Measurements from ENCODE around the gene NCF2.

Gene NCF2

DNA sequence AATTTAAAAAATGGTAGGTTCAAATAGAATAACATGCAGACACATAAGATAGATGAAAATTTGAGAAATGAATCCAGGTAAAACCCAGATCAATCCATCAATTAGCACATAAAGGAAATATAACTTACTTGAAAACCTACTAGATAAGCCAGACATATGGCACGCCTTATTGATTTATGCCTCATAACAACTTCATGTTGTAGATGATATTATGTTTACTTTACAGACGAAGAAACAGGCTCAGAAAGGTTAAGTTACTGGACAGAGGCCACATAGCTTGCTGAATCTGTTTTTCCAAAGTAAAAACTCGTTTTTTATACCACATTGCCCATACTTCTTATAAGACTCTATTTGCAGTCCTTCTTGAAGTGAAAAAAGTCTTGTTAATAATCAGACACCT, 22.1 kb upstream of the NCF2 start:
- no peak for DNase-seq (ENCODE audit: low read depth in 2 of 2)

DNA sequence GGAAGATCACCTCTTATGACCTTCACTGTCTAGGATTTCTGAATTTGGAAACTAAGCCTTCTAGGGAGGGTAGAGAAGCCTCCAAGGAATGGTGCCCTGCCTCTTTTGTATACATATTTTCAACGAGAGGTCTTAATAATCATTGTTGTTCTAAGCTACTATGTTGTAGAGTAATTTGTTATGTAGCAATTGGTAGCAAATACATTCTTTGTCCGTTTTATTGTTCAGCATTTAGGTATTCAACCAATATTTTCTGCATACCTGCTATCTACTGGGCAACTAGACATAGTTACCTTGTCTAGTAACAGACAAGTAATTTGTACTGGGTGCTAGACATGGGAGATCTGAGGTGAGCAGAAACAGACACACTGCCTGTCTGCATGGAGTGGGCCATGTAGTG, 20.8 kb upstream of the NCF2 start:
- no peak for DNase-seq (ENCODE audit: low read depth in 2 of 2)

DNA sequence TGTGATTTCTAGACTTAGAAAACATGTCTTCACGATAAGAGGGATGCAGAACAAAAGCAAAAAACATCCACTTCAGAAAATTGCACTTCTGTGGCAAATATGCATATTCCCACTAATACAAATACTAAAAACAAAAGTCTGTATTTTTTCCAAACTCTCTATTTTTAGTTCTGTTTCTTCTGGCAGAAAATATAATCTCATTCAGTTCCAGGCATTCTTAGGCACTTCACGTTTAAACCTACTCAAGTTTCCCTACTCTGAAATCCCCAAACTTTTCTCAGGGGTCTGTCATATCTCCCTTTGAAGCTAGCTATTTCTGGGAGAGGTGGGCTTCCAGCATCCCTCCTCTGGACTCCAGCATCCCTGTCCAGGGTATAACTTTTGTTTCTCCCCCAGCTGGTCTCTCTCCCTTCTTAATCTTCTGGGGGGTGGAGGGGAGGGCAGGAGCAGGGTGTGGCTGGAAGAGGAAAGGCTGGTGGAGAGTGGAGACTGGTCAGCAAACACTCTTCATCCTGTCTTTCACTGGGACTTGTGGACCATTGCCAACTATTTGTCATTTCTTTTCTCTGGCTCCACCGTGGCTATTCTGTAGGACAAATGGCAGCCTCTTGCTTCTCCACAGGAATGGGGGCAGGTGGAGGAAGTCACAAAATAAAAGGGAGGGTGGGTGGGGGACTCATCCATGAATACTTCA, 19.6 kb upstream of the NCF2 start:
- no peak for DNase-seq (ENCODE audit: low read depth in 2 of 2)

DNA sequence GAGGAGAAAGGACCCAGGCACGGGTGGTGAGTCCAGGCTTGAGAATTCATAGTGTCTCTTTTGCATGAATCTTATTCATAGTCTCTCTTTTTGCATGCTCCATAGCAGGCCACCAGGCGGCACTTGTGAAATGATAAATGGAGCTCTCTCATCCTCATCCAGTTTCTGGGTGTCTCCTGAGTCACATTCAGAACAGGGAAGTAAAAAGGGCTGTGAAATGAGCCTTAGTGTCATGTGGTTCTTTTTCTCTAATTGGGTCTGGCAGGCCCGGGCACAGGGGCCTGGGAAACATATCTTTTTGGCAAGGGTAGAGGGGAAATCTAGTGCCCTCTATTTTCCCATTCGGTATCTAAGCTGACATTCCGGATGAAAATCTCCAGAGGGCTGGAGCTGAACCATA, 19.1 kb upstream of the NCF2 start:
- DNase-seq (ENCODE audit: low read depth in 2 of 2): no peak

DNA sequence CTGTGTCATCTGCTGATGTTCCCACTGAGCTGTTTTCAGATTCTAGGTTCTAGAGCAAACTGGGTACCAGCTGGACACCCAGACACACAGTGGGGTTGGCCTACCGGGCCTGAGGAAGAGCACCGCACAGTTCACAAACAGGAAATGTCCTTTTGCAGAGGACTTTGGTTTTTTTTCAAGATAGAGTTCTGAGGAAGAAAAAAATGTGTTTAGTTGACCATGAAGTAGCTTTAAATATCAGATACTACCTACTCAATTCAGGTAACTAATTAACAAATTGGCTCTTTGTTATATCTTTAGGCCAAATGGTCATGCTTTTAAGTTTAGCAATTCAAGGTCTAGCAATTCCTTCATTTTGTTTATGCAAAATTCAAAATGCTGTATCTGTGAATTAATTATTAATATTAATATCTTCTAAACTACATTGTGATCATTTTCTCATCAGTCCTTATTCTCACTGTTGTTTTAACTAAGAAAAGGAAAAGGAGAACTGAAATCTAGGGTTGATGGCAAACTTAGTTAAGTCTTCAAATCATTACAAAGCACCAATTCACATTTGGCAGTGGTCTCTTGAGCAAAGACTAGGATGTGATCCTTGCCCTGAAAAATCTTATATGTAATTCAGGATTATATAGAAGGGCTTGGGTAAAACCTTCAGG, 17.2 kb upstream of the NCF2 start:
- DNase-seq (ENCODE audit: low read depth in 2 of 2): no peak

DNA sequence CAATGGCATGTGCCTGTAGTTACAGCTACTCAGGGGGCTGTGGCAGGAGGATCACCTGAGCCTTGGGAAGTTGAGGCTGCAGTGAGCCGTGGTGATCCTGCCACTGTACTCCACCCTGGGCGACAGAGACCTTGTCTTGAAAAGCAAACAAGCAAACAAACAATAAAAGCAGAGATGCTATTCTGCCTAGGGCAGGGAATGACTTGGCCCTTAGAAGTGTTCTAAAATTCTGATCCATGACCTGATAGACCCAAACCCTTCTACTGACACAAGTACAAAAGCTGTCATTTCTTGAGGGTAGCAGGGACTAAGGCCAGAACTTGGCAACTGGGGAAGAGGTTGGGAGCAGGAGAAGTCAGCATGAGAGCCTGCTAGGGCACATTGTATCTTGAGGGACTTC, 15.6 kb upstream of the NCF2 start:
- no peak for DNase-seq (ENCODE audit: low read depth in 2 of 2)

DNA sequence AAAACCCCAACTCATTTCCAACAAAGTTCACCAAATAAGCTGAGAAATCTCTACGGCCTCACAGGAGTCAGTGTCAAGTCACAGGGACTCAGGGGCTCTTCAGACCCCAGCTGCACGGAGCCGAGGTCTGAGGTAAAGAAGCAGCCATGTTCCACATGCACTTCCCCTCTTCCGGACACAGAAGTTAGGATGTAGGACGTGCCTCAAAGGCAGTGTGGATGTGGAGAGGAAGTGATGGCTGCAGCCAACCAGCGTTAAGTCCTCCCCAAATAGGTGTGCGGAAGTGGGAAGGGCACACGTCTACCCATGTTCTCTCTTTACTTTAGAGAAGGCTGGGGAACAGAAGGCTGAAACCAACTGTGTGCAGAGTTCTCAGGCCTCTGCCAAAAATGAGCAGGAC, 14.6 kb upstream of the NCF2 start:
- no peak for DNase-seq (ENCODE audit: low read depth in 2 of 2)

DNA sequence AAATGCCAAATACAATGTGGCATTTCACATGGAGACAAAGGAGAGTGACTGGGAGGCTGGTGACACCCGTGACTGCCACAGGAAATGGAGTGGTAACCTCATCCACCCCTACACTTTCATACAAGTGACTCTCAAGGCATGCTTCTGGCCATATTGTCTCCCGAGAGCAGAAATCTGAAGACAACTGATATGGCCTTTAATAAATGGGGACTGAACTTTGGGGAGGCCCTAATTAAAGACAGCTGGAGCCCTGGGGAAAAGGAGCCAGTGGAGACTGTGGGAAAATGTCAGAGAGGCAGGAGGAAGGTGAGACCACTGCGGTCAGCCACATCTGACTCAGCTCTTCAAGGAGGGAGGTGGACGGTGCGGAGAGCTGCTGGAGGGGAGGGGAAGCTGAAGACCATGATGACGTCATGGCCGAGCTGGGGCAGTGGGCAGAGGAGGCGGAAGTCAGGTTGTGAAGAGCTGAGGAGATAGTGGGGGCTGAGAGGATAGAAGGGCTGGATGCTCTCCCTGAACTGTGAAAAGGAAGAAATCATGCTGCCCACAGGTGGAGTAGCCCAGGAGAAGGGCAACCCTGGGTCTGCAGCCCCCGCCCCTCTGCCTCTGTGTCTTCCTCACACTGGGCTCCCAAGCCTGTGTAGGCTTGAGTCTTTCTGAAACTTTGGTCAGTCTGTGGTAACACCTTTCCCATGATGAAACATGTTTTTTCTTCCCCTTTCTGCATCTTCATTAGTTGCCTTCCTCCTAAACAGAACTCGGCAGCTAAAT, 14.0 kb upstream of the NCF2 start:
- no peak for DNase-seq (ENCODE audit: low read depth in 2 of 2)

DNA sequence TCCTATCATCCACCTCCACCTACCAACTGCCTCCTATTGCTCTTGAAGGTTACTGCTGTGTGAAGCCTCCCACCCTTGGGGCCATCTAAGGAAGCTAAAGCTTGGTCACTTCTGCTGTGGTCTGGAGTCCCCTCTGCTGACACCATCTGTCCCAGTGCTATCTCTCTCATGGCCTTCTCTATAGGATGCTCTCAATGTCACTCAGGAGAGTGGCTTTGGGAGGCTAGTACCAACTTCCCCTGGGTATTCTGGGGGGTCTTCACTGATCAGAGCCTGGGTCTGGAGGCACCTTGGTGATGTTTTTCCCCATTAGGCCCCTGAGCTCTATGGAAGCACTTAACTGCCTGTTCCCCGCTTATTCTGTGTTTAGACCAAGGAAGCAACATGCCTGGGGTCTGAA, 12.3 kb upstream of the NCF2 start:
- DNase-seq (ENCODE audit: low read depth in 2 of 2): no peak

DNA sequence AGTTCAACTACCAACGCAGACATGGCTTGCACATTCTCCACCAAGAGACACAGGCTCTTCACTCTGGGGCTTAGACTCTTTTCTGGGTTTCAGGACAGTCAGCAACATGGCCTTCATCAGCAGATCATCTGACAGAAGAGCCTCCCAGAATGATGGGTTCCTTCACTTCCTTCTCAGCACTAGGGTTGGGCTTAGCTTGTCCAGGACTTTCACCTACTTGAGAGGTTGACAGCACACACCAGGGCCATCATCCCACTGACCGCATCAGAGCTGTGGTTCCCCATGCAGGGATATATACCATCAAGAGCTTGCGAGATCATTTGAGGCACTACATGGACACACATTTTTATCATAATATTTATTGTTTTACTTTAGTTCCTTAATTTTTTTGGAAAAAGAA, 10.4 kb upstream of the NCF2 start:
- no peak for DNase-seq (ENCODE audit: low read depth in 2 of 2)

DNA sequence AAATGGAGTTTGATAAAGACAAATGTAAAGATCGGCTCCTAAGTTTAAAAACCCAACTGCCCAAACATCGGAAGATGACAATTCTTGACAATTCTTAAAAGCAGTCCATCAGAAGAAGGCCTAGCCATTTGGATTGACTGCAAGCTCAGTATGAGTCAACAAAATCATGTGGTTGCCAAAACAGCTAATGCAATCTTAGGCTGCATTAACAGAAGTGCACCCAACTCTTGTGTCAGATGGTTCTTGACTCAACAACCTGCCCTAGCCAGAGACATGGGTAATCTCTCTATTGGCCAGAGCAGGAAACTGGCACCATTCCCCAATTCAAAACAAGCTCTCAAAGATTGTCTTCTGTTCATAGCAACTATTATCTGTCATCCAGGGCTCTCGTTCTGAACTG, 9.9 kb upstream of the NCF2 start:
- no peak for DNase-seq (ENCODE audit: low read depth in 2 of 2)

DNA sequence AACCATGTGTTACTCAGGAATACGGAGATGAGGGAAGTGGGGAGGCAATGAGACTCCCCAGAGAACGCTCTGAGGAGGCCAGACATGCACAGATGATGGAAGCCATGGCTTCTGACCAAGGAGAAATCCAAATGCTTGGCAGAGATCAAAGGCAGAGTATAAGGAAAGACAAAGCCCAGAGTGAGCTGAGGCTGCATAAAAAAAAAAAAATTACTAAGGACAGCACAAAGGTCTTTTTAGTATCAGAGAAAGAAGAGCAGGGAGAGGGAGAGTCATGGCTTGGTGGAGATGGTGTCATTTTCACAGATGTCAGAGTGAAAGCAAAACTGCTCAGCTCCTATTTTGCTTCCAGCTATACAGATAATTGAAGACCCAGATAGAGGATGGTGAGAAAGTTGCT, 8.1 kb upstream of the NCF2 start:
- no peak for DNase-seq (ENCODE audit: low read depth in 2 of 2)

DNA sequence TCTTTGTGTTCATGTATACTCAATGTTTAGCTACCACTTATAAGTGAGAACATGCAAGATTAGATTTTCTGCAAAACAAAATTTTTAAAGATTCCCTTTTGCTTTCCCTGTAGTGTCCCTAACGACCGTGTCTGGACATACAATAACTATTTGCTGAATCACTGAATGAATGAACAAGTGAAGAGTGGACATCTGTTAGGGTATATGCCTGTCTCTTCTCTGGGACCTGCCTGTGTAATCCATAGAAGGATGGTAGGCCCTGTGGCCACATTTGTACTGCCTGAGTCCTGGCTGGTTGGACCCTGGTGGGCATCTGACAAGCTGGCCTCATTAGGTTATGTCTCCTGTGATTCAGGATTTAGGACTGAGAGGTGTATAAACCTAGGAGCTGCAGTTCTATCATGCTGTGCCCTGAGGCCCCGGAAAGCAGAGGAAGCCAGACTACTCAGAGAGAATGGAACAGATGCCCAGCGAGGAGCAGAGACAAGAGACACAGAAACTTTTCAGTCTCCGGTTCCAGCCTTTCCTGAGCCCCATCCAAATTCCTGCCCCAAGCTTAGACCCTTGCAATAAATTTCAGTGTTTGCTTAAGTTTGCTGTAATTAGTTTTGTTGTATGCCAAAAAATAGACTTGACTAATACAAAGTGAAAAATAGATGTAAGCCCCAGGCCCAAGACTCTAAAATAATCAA, 7.5 kb upstream of the NCF2 start:
- DNase-seq (ENCODE audit: low read depth in 2 of 2): no peak

DNA sequence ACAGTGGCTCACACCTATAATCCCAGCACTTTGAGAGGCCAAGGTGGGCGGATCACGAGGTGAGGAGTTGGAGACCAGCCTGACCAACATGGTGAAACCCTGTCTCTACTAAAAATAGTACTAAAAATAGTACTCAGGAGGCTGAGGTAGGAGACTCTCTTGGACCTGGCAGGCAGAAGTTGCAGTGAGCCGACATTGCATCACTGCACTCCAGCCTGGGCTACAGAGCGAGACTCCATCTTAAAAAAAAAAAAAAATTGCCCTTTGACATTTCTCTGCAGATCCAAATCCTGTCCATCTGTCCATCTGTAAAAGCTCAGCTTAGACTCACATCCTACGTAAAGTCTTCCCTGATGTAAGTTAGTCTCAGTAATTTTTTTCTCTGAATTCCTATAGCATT, 6.2 kb upstream of the NCF2 start:
- no peak for DNase-seq (ENCODE audit: low read depth in 2 of 2)

DNA sequence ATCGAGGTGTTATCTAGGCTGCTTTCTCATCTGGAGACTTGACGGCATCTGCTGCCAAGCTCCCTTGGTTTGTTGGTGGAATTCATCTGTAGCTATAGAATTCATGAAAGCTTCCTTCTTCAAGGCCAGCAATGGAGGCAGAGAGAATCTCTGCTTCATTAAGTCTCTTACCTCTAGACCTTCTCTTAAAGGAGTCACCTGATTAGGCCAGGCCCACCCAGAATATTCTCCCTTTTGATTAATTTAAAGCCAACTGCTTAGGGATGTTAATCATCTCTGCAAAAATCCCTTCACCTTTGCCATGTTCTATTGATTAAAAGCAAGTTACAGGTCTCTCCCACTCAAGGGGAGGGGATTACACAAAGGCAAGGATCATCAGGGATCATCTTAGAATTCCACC, 5.3 kb upstream of the NCF2 start:
- DNase-seq (ENCODE audit: low read depth in 2 of 2): no peak

DNA sequence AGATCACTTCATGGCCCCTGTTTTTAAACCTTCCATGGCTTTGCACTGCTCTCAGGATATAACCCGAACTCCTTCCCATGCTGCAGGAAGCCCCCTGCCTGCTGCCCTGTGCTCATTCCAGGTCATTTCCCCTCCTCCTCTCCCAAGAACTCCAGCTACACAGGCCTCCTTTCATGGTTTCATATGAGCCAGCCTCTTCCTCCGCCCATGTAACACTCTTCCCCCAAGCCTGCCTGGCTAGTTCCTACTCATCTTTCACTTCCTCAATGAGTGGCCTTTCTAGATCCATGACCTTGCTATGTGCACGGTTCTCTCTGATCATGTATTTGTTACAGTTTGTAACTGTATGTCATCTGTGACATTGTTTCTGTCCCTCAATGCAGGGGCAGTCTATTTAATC, 3.1 kb upstream of the NCF2 start:
- no peak for DNase-seq (ENCODE audit: low read depth in 2 of 2)

DNA sequence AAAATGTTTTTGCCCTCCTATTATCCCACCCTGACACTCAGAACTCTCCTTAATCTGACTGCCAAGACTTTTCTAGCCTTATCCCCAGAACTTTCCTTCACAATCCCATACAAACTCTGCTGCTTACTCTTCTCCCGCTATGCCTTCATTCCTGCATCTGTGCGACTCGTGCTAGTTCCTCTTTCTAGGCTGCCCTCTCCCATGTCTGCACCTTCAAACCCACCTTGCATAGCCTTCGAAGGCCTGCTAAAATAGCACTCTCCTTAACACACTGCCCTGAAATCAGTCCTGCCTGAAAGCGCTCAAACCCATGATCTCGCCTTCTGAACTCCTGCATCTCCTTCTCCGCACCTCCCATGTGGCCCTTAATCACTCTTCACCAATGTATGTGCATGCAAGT, 2.5 kb upstream of the NCF2 start:
- DNase-seq (ENCODE audit: low read depth in 2 of 2): no peak

DNA sequence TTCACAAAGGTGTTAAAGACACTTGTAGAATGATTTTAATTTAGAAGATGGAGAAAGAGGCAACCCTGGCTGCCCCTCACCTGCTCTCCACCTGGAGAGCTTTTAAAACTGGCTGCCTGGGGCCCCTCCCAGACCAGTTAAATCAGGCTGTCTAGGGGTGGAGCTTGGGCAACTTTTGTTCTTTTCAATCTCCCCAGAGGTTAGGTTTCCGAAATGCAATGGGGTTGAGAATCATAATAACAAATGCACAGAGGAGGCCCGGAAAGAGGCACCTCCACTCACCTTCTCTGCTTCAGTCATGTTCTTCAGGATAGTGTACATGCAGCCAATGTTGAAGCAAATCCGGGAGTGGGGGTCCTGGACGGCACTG, 400 bp downstream of the NCF2 start:
- no peak for DNase-seq (ENCODE audit: low read depth in 2 of 2)

DNA sequence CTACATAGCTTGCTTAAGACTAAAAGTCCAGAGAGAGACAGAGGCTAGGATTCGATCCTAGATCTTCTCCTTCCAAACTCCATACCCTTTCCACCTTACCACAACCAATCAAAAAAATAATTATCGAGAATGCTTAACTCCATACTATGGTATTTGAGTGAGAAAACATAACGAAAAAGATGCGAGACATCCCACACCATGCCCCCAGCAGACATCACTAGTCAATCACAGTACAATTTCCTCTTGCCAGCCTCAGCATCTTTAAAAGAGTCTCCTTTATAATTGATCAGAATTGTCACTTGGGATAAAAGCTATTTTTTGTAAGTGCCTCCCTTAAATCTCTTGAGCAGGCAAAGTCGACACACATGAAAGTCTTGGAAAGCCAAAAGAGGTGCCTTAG, 875 bp downstream of the NCF2 start:
- no peak for DNase-seq (ENCODE audit: low read depth in 2 of 2)

DNA sequence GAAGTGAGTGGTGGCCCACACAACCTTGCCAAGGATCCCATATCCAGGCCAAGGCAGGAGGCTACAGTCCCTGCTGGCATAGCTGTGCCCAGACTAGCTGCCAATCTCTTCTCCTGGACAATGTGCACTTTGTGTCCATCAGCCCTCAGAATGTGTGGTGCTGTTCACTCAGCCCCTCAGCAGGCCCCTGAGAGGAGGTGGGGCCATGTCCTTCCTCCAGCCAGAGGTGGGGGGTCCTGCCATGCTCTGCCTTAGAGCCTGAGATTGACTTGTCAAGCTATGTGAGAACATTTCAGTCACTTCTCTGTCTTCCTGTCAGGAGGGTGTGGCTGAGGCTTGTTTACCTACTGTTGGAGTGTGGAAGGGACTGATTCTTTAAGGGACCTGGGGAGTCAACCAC, 1.4 kb downstream of the NCF2 start:
- DNase-seq (ENCODE audit: low read depth in 2 of 2): no peak

DNA sequence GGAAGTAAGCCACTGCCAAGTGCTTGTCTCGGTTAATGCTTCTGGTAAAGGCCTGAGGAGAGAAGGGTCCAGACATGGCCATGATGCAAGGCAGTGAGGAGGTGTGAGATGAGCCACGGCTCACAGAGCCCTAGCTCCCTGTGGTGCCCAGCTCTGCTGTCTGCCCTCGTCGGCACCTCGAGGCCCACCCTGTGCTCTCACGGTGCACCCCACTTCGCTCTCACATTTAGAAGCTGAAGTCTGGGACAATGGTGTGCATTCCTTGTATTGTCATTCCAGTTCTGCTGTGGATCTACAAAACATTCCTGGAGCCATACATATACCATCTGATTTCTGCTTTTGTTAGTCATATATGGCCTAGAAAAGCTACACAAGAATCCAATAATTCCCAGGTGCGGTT, 3.3 kb downstream of the NCF2 start:
- DNase-seq (ENCODE audit: low read depth in 2 of 2): no peak

DNA sequence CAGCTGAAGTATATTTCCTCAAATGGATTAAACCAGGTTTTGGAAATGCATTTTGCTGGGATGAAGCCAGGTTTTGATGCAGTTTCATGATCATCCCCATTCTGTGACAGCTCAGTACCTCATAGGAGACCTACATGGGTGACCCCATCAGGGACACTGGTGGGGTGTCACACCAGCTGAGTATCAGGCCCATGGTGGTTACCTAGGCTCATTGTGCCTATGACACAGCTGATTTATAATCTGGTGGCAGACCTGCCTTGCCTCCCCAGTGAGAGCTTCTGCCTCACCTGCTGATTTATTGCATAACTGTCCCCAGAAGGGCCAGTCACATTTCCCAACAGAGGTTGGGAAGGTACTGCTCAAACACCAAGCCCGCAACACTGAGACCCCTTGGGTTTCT, 3.8 kb downstream of the NCF2 start:
- DNase-seq (ENCODE audit: low read depth in 2 of 2): no peak

DNA sequence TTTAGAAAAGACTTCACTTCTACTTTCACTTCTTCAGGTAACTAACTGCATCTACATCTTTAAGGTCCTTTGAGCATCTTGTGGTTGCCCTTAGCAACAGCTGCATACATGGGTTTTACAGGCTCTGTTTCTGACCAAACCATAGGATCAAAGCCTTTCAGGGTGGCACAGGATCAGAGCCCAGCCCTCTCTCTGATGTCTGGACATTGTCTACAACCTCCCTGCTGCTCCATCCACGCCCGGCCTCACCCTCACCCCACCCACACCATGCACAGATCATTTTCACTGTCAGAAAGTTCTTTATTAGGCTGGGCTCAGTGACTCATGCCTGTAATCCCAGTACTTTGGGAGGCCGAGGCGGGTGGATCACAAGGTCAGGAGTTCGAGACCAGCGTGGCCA, 5.2 kb downstream of the NCF2 start:
- DNase-seq (ENCODE audit: low read depth in 2 of 2): no peak

Measured in stimulated activated CD8-positive, alpha-beta memory T cell treated with anti-CD3 and anti-CD28 coated beads, Interleukin-15, amount 100 ng/mL, for 4 hours (primary cell).